Urothelium cell line (cell line): ENCODE measurements around the gene FAM3A.

Experiments
- DNase-seq: peaks from one replicate; pipeline ENCODE4 v3.0.0; 2011; ENCODE audit warnings: low spot score, mixed read lengths
- FAIRE-seq: peaks from 2 replicates; lab custom pipeline; 2011; peaks lifted over from hg19 to GRCh38; lab: Jason Lieb, UNC

Gene FAM3A

DNA sequence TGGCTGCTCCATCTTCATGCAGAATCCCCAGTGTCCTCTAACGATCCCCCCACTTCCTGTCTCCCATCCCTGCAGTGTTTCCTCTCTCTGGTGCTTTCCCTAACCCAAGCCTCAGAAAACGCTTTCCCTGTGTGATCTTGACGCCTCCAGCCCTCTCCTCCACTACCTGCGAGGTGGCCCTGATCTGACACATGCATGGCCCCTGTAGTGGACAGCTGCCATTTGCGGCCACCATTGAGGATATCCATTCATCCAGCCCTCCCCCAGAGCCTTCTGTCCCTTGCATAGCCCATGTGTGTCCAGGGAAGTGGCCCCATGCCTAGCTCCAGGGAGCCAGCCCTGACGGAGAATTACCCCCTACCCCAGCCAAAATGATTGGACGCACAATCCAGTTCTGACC is 32.7 kb downstream of the FAM3A start:
- FAIRE-seq (no peak), DNase-seq (no peak)

DNA sequence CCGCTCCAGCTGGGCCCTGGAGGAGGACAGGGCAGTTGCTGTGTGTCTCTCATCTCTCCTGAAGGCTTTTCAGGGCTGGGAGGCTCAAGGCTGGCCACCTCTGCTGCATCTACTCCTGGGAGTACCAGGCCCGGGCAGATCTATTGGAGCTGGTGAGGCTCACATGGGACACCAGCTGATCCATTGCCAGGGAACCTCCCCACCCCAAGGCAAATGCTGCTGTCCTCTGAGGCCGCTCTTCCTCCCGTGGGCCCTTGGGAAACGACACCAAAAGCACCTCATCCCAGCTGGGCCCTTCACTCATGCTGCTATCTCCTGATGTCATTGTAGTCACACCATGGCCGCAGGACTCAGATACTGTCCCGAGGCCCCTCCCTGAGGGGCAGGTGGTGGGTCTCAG is 33.2 kb downstream of the FAM3A start:
- FAIRE-seq: no peak
- DNase-seq: no peak

DNA sequence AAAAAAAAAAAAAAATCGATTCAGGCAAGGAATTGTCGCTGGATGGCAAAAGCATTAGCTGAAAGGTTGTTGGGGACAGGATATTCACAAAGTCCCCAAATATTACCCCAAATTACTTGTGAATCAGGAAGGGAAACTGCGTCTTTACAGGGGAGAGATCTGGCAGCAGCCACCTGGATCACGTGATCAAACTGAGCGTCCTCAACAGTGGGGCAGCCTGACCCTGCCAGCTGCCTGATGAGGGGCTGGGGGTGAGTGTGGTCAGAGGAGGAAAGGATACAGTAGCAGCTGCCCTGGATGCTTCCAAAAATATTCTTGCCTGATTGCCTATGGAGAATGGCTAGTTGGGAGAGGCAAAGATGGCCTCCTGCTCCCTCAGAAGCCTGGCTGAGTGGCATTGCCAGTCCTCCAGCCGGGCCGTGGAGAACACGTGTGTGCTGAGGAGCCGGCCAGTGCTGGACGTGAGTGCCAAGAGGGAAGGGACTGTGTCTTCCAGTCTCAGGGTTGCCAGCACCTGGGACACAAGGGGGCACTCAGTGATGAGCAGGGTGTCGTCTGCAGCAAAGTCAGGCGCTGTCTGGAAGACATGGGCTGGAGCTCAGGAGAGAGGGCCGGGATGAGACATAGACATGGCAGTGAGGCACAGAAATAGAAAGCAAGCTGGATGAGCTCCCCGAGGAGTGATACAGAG is 34.0 kb downstream of the FAM3A start:
- FAIRE-seq (no peak), DNase-seq (no peak)

DNA sequence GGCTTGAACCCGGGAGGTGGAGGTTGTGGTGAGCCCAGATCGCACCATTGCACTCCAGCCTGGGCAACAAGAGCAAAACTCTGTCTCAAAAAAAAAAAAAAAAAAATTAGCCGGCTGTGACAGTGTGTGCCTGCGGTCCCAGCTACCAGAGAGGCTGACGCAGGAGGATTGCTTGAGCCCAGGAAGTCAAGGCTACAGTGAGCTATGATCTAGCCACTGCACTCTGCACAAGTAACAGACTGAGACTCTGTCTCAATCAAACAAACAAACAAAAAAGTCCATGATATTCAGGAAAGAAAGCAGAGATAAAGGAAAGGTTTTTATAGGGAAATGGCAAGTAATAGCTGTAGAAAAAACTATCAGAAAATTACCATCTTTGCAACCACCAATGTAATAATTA is 34.8 kb downstream of the FAM3A start:
- FAIRE-seq (no peak), DNase-seq (no peak)

DNA sequence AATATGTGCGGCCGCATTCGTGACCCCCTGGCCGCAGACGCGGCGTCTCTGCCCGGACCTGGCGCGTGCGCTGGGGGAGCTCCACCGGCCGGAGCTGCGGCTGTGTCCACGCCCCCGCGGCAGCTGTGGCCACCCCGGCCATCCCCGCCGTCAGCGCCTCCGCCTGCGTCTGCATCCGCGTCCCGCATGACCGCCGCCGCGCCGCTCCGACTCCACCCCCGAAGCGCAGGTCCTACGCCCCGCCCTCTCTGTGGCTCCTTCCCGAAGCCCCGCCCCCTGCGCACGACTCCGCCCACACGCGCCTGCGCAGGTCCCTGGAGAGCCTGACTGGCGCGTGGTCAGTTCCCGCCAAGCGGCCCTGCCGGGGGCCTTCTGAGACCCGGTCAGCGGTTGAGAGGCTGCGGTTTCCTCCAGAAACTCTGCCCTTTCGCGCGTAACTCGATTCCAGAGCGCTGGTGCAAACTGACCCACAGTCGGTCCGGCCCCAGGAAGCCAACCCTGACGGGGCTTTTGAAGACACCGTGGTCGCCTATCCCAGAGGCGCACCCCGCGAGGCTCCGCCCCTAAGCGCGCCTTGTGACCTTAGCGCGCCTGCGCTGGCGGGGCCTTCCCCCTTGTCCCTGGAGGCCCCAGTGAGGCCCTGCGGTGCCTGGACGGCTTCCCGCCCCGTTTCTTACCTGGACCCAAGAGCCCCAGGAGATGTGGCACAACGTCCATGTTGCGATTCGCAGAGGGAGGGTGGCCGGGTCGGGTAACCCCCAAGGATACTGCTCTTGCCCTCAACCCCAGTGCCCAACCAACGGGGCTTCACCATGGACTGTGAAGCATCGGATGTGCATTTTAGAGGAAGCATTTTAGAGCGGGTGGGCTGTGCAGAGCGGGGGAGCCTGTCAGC is 37.1 kb downstream of the FAM3A start, which contains the start of gene LAGE3:
TSS of gene LAGE3 (minus strand) at position 554 of the 895 bp plus-strand sequence. CDS start at position 188, 366 bp downstream.
- DNase-seq (peak; percentile 94), FAIRE-seq (no peak)

DNA sequence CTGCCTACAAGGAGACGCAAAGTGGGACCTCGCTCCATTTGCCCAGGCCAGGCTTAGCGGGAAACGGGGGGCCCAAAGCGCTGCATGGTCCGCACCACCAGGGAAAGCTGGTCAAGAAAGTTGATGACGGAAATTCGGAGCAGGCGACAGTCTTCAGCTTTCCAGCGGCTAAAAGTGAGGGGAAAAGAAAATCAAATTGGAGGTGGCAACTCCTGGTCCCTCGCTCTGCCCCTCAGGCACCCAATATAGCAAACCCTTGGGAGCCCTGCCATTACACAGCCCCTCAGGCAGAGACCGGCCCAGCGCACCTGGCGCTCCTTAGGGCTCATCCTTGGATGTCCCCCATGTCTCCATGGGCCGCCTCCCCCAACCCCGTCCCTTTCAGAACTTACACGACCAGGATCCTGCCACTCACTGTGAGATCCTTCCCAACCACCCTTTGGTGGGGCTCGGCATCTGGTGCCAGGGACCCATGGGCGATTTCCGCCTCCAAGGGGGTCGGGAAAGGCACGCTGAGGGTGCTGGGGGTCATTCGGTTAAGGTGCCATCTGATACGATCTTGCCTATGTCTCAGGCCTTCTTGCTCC is 38.0 kb downstream of the FAM3A start:
- no peak for DNase-seq
- no peak for FAIRE-seq

DNA sequence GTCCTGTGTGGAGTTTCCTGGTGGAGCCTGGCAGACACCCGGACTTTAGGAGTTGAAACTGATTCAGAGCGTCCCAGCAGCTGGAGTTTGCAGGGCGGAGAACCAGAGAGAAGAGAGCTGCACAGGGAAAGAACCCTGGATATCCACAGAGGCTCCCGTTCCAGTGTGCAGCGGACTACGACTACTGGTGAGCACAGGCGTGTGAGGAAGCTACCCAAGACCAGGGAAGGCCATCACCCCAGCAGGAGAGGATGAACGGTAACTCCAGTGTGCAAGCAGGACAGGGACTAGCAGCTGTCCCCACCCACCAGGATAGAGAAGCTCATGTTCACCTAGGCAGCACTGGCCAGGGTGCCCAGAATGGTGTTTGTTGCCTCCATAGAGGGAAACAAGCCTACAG is 39.2 kb downstream of the FAM3A start:
- no peak for DNase-seq
- no peak for FAIRE-seq

DNA sequence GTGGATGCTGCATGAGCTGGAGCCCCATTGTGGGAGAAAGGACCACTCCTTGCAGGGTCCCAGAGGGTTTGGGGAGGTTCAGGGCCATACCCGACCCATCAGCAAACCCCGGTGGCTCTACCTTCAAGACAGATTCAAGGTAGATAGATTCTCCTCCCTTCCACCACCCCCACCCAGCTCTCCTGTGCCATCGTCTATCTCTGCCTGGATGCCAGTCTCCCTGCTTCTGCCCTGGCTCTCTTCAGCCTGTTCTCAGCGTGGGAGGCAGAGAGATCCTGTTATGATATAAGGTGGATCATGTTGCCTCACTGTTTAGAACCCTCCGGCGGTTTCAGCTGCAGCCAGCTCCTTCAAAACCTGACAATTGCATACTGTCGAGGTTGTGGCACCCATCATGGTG is 42.3 kb downstream of the FAM3A start:
- DNase-seq (no peak), FAIRE-seq (no peak)

DNA sequence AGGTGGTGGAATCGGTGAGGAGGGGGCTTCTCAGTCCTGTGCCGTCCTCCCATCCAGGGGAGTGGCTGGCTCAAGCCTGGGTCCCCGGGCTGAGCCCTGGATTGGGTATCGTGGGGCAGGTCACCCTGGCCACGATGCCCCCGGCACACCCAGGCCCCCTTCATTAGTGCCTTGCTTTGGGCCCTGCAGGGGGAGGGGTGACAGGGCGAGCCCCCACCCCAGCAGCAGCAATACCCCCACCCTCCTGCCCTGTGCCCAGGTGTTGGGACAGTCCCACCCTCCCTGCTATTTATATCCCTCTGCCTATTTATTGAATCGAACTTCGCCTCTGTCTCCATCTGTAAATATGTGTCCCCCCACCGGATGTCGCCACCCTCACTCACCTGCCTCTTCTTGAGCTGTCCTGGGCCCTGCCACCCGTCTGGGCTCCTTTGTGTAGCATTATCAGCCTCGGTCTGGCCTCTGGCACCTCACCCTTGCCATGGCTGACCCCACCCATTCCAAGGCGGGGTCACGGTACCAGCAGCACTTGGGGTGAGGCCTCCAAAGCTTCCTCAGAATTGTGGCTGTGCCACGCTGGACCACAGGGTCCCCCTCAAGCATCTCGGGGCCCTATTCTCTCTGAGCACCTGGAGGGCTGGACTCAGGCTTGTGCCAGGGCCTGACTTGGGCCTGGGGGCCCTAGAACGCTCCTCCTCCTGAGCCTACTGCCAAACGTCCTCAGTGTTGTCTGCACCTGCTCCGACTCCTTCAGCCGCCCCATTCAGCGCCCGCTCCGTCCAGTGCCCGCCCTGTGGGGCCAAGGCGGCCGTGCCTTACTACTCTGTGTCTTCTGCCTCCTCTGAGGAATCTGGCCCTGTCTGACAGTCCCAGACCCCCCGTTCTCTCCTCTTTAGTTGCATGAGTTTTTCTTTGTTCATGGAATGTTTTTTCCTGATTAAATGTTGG is 43.1 kb downstream of the FAM3A start:
- DNase-seq (no peak), FAIRE-seq (no peak)

DNA sequence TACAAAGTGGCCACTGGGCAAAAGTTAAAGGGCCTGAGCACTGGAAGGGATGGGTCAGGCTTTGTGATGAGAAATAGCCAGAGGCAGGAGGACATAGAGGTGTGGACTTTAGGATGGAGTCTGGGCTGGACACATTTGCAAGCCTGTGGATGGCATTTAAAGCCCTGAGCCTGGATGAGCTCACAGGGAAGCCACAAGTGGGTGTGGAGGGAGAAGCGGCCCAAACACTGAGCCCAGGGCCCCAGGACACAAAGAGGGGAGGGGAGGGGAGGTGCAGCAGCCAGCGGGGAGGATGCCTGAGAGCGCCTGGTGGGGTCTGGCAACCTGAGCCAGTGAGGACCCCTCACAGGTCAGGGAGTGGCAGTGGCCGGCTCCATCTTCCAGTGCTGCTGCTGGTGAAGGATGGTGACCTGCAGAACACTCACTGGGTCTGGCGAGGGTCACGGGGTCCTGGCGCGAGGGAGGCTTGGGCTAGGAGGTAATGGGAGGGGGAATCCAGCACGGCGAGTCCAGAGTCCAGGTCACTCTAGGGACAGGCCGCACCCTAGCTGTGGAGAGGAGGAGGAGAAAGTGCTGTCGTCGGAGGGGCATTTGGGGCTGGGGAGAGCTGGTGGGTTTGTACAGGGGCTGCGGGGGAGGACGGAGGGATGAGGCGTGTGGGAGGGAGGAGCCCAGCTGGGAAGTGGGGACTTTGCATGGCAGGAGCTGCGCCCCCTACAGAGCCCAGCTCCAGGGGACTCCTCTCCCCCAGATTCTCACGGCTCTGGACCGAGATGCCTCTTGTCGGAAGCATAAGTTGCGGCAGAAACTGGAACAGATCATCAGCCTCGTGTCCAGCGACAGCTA is 44.0 kb downstream of the FAM3A start:
- DNase-seq: no peak
- no peak for FAIRE-seq

DNA sequence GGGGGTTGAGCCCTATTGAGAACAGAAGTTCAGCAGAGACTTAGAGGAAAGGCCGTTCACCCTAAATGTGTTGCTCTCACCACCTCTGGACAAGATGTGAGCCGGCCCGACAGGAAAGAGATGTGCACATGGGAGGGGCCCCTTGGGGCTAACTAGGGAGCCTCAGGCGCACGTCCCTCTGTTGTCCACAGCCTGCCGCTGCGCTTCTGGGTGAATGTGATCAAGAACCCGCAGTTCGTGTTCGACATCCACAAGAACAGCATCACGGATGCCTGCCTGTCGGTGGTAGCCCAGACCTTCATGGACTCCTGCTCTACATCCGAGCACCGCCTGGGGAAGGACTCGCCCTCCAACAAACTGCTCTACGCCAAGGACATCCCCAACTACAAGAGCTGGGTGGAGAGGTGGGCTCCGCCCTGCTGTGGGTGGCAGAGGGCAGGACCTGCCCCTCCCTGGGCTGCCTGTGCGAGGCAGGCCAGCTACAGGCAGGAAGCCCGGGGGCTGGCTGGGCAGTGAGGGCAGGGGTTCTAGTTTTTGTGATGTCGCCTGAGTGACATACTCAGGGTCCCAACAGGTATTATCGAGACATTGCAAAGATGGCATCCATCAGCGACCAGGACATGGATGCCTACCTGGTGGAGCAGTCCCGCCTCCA is 45.0 kb downstream of the FAM3A start:
- DNase-seq (no peak), FAIRE-seq (no peak)

DNA sequence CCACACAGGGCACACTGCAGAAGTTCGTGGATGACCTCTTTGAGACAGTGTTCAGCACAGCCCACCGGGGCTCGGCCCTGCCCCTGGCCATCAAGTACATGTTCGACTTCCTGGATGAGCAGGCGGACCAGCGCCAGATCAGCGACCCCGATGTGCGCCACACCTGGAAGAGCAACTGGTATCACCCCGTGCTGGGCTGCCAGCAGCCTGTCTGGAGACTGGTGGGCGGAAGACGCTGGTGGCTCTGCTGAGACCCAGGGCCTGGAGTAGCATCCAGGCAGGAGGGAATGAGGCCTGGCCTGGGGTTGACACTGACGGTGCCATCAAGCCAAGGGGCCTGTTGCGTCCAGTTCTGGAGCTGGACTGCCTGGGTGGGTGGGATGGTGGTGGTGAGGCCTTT is 45.6 kb downstream of the FAM3A start:
- FAIRE-seq (no peak), DNase-seq (no peak)

DNA sequence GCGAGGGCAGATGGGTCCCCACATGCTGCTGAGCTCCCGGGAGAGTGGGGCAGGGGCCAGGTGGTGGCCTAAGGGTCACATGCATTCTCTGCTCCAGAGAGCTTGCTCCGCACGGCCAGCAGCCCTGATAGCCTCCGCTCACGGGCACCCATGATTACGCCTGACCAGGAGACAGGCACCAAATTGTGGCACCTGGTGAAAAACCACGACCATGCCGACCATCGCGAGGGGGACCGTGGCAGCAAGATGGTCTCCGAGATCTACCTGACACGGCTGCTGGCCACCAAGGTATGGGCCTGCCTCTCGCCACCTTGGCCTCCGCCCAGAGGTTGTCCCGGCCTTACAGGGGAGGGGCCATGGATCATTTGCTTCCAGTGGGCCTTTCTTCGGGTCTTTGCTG is 46.2 kb downstream of the FAM3A start:
- DNase-seq: no peak
- no peak for FAIRE-seq

DNA sequence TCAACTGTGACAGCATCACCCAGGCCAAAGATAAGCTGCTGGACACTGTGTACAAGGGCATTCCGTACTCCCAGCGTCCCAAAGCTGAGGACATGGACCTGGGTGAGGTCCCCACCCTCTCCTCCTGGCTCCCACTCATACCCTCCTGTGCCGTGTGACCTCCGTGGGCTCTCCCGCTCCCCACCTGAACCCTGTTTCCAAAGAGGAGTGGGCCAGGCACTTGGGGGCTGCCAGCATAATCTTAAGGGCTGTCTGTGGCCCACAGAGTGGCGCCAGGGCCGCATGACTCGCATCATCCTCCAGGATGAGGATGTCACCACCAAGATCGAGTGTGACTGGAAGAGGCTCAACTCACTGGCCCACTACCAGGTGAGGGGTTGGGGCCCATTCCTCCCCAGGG is 46.9 kb downstream of the FAM3A start:
- FAIRE-seq: no peak

DNA sequence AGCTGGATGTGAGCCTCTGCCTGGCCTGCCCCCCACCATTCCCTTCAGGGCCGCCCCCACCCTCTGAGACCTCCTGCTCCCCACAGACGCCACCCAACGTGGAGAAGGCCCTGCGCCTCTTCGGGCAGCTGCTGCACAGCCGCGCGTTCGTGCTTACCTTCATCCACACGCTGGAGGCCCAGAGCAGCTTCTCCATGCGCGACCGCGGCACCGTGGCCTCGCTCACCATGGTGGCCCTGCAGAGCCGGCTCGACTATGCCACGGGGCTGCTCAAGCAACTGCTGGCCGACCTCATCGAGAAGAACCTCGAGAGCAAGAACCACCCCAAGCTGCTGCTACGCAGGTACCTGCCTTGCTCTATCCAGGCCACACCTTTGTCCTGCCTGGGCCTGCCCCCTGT is 47.8 kb downstream of the FAM3A start:
- no peak for DNase-seq
- FAIRE-seq: no peak

More for the DNA sequence above, 46.9 kb downstream of the FAM3A start:
- DNase-seq: no peak

DNA sequence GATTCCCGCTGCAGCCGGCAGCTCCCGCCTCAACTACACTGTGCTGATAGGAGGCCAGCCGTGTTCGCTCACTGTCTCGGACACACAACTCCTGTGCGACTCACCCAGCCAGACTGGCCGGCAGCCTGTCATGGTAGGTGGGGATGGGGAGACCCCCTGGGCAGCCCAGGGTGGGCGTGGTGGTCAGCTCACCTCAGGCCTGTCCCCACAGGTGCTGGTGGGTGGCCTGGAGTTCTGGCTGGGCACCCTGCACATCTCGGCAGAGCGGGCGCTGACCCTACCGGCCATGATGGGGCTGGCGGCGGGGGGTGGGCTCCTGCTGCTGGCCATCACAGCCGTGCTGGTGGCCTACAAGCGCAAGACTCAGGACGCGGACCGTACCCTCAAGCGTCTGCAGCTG is 48.5 kb downstream of the FAM3A start:
- no peak for FAIRE-seq
- DNase-seq: no peak

DNA sequence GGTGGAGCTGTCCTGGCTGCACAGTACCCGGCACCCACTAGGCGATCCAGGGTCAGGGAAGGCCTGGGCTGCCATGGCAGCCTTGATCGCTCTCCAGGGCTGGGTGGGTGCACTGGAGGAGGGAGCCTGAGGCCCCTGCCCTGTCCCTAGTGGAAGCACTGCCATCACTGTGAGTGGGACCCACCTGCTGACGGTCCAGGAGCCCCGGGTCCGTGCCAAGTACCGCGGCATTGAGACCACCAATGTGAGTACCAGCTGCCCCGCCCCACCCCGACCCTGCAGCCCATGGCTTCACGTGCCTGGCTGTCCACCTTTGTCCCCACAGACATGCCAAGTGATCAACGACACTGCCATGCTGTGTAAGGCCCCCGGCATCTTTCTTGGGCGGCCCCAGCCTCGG is 49.1 kb downstream of the FAM3A start:
- DNase-seq (no peak), FAIRE-seq (no peak)

DNA sequence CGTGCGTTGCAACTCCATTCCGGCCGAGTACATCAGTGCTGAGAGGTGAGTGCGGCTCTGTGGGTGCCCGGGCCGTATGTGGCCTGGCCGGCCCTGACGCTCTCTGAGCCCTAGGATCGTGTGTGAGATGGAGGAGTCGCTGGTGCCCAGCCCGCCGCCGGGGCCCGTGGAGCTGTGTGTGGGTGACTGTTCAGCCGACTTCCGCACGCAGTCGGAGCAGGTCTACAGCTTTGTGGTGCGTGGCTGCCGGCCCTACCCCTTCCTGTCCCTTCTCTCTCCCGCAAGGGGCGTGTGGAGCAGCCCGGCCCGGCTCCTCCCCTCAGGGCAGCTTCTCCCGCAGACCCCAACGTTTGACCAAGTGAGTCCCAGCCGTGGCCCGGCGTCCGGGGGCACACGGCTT is 50.0 kb downstream of the FAM3A start:
- no peak for DNase-seq
- no peak for FAIRE-seq

DNA sequence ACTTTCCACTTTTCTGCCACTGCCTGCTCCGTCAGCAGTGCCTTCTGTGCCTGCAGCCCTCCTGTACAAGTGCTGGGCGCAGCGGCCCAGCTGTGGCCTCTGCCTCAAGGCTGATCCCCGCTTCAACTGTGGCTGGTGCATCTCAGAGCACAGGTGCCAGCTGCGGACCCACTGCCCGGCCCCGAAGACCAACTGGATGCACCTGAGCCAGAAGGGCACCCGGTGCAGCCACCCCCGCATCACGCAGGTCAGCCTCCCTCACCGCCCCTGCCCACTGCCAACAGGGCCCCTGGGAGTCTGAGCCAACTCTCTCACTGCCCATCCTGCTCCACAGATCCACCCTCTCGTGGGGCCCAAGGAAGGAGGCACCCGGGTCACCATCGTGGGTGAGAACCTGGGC is 50.4 kb downstream of the FAM3A start:
- DNase-seq (no peak), FAIRE-seq (no peak)
